Effector CD8-positive, alpha-beta T cell (primary cell): ENCODE results near the gene CAPZB.

Experiments
- DNase-seq: peaks from one replicate; lab custom pipeline; 2025; lab: John Stamatoyannopoulos, UW

The CAPZB gene

DNA sequence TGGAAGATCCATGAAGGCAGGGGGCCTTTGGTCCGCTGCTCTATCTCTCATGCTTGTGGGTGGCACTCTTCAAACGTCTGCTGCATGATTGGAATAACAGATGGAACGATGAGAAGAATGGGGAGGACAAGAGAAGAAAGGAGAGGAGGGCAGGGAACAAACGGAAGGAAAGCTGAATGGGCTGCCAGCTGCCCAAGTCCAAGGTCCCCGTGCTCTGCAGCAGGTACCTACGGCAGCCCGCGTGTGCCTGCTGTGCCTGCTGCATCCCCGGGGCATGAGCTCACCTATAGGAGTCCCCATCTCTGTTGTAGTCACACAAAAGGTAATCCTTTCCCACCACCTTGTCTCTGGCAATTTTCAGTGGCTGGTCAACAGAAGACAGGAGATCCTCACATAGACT lies 100.1 kb downstream of the CAPZB start:
- no peak for DNase-seq

- DNase-seq: no peak
These were observed 100.6 kb downstream of the CAPZB start for GRCh38 chr1:19384772-19385187.

- DNase-seq: no peak
These were observed 101.2 kb downstream of the CAPZB start for GRCh38 chr1:19384113-19384512.

GRCh38 chr1:19382222-19382621 lies 103.1 kb downstream of the CAPZB start:
- DNase-seq: no peak

DNA sequence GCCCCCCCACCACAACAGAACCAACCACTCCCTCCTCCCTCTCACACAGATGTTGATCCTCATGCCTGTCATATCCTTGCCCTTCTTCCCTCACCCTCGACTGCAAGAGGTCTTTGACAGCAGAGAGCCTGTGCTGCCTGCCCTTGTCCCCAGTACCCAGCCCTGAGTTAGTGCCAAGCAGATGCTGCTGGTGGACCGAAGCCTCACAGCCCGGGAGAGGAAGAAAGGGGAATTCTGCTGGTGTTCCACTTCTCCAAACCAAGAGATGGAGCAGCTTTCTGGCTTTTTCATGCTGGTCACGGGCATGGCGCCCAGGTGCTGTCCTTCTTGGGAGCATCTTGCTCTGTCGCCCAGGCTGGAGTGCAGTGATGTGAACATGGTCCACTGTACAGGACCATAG lies 104.1 kb downstream of the CAPZB start:
- no peak for DNase-seq

- no peak for DNase-seq
These were observed 107.3 kb downstream of the CAPZB start for GRCh38 chr1:19377812-19378718.

GRCh38 chr1:19376428-19377372 lies 108.6 kb downstream of the CAPZB start:
- no peak for DNase-seq

GRCh38 chr1:19375631-19376400 lies 109.5 kb downstream of the CAPZB start:
- DNase-seq: no peak

DNA sequence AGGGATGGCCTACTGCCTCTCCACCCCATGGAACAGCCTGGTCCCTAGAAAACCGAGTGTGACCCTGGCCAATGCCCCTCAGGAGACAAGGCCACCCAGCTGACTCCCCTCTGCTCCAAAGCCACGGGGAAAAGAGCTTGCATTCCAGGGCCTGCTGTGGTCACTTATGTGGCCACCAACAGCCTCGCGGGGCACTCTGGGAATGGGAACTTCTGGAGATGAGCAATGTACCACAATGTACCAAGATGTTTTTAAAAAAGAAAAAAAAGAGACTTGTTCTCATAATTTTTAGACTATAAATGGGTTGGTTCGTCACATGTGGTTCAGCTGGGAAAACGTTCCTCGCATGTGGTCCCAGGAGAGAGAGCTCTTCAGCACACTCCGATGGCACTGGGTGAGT lies 110.4 kb downstream of the CAPZB start:
- DNase-seq: no peak

DNA sequence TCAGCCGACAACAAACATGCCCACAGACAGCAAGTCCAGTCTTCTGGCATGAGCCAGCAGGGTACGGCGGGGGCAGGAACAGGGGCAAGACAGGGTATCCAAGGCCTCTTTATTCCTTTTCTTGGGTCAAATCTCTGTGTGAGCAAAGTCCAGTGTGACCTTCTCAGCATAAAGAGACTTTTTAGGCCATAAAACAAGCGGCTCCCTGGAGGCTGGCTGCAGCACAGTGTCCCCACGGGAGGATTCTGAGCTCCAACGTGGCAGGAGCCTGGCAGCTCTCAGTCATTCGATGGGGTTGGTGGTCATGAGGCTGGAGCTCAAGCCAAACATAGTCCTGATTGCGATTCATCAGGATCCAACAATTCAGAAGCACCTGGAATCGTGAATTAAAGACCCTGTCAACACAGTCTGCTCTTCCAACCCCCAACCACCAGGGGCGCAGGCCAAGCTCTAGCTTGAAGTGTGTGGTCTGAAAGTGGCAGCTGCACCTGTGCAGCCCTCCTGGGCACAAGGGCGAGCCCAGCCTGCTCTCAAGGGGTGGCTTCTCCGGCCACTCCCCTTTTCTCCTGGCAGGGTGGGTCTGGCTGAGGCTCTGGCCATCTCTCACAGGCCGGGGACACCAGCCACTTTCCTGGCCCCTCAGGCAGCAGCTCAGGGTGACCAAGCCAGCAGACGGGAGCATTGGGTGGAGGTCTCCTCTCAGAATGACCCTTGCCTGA lies 111.1 kb downstream of the CAPZB start:
- no peak for DNase-seq

DNA sequence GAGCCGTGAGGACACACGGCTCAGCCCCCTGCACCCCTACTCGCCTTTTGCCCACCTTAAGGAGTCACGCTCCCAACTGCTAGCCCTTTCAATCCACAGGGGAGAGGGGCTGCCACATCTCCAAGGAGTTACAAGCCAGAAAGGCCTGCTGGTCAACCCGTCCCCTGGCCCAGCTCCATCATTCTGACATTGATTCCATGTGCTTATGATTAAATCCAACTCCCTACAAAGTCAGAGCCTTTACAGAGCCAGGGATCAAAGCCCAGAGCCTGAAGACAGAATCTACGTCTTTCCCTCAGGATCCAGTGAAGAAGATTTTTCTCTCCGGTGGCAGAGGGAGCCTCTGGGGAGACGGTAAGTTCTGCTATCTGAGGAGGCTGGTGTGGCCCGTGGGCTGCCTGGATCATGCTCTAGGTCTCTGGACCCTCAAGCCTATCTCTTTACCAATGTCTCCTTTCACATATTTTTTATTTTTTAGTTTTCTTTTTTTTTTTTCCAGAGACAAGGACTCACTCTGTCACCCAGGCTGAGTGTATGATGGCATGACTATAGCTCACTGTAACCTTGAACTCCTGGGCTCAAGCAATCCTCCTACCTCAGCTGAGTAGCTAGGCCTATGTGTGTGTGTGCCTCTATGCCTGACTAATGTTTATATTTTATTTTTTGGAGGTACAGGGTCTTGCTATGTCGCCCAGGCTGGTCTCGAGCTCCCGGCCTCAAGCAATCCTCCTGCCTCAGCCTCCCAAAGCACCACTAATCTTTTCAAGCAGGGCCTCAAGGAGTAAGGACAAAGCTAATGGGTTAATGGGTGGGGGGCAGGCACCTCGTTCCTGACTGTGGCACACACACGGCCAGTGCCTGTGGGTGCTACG lies 111.9 kb downstream of the CAPZB start:
- no peak for DNase-seq

DNA sequence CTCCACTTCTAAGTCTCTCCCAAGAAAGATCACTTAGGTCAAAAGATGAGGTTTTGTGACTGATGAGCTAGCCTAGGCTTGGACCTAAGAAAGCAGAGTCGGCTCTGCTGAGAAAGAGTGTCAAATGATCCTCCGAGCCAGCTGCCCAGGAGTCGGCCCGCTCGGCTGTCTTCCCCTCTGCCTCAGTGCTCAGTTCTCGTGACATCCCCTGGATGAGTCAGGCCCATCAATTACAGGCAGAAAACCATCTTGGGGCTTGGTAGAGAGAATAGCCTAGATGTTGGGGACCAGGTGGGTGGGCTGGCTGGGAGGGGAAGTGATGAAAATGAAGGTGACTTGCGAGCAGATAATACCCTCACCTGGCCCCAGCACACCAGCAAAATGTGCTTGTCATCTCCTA lies 112.7 kb downstream of the CAPZB start:
- no peak for DNase-seq

GRCh38 chr1:19372136-19372514 lies 113.2 kb downstream of the CAPZB start:
- DNase-seq: no peak

DNA sequence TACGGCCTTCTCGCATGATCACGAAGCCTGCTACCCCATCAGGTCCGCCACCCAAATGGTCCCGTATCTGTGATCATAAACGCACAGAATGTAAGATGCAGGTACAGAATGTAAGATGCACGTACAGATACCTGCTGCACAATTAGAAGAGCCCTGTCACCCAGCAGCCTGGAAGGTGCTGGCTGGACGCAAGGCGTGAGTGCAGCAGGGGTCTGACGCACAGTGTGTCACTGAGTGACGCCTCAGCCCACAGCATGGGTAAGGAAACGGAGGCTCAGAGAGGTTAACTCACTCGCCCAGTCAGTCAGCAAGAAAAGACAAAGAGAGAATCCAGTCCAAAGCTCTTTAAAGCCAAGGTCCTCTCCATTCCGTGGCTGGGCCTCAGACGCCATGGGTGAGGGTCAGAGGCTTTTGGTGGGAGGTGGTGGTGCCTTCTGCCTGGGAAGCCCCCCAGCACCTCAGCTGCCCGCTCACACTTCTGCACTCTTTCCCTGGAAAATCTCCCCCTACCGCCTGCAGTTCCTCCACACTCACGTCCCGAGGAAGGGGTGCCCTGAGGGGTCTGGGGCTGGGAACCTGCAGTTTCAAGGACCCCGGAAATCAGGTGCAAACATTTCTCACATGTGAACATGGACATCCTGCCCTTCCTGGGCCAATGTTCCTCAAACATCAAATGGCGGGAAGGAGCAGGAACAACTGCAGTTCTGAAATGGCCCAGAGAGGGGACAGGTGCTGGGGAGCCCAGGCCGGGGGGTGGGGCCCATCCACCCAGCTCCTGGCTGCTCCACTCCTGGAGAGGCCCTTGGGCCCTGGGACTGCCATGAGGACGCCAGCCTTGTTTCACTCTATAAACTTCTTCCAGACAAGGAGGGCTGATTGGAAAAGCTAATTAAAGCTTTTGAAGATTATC lies 113.9 kb downstream of the CAPZB start:
- no peak for DNase-seq

- no peak for DNase-seq
These were observed 114.7 kb downstream of the CAPZB start for GRCh38 chr1:19370453-19371170.

- no peak for DNase-seq
These were observed 115.8 kb downstream of the CAPZB start for GRCh38 chr1:19369396-19370090.

DNA sequence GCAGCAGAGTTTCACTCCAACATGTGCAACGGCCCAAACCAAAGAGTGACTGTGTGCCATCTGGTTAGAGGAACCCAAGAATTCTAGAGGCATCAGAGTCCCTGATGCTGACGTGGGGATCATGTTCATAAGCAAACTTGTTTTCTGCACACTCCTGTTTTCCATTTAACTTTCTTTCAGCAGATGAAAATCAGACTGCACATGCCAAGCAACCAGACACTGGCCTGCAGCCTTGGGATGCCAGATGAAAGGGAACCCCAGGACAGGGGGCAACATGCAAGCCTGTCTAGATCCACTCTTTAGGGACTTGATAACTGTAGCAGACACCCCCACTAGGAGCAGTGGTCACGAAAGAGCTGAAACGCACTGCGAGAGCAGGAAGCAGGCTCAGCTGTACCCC lies 116.4 kb downstream of the CAPZB start:
- no peak for DNase-seq

GRCh38 chr1:19368050-19368449 lies 117.3 kb downstream of the CAPZB start:
- DNase-seq: no peak
